Breast epithelium (tissue), 4 donors: ENCODE data around the gene MAPKAPK2. TPM values are rescaled to one million over a fixed set of nuclear protein-coding genes. Genes with fewer than 3 reads are reported as not detected.

Source experiments
- DNase-seq, 2 donors: peaks; one replicate each; pipeline ENCODE4 v3.0.0-alpha.2; 2019; ENCODE audit warnings: low spot score in 2 of 2
- H3K27ac ChIP-seq, 2 donors: fragments of 200-600 bp; sonication (generic) in 1 of 2; one replicate each; pipeline ENCODE4 v1.5.1; 2016 to 2019; ENCODE audit warnings: mild to moderate bottlenecking in 1 of 2
- H3K27me3 ChIP-seq, 2 donors: fragments of 200-600 bp; sonication (generic) in 1 of 2; one replicate each; pipeline versions ENCODE4 v1.5.1 to v1.6.0; 2017 to 2019; ENCODE audit warnings: control low read depth in 1 of 2, mild to moderate bottlenecking in 1 of 2
- H3K36me3 ChIP-seq: fragments of 200-600 bp; one replicate; pipeline ENCODE4 v1.5.1; 2019
- H3K4me1 ChIP-seq, 2 donors: fragments of 200-600 bp; sonication (generic); one replicate each; pipeline ENCODE4 v1.5.1; 2016 to 2019; ENCODE audit warnings: control low read depth in 1 of 2
- H3K4me3 ChIP-seq, 3 donors: fragments of 200-600 bp; sonication (generic); 1 replicate in 2 of 3; 2 replicates in 1 of 3; pipeline ENCODE4 v1.5.1; 2016 to 2019; ENCODE audit warnings: mild to moderate bottlenecking in 3 of 3, moderate library complexity in 2 of 3
- H3K9me3 ChIP-seq, 2 donors: fragments of 200-600 bp; sonication (generic) in 1 of 2; one replicate each; pipeline ENCODE4 v1.5.1; 2016 to 2019; ENCODE audit warnings: control low read depth in 1 of 2
- CTCF ChIP-seq, 3 donors: fragments of 450-650 bp; IDR thresholded peaks; one replicate each; pipeline ENCODE4 v1.5.1; 2016 to 2017; ENCODE audit warnings: antibody characterized with exemption in 3 of 3, mild to moderate bottlenecking in 3 of 3, moderate library complexity in 3 of 3
- POLR2A ChIP-seq: fragments of 450-650 bp; IDR thresholded peaks from one replicate; pipeline ENCODE4 v1.6.1; 2016; ENCODE audit warnings: antibody characterized with exemption, mild to moderate bottlenecking, moderate library complexity
- POLR2AphosphoS5 ChIP-seq, 3 donors: sonication (generic); formaldehyde crosslinking; IDR thresholded peaks; one replicate each; pipeline ENCODE4 v1.6.1; 2017; ENCODE audit warnings: antibody characterized with exemption in 3 of 3
- intact Hi-C: fragments of 100-400 bp; cut with DNase I; formaldehyde crosslinking; loops from one replicate; pipeline ENCODE4 v1.15.1; 2023; ENCODE audit warnings: low total_unique reads
- total RNA-seq, 3 donors: library from RNA; depleted of rRNA; stranded (reverse); fragments of >200 nt; gene quantifications; one replicate each; pipeline ENCODE4 v1.1.0, GENCODE V29; 2016

The MAPKAPK2 gene
- total RNA-seq, 3 donors from 2014 or later = 47.4 to 69.2 (median 67.2) TPM

GRCh38 chr1:206691604-206692003, 6.9 kb downstream of the MAPKAPK2 start:
- intact Hi-C loops = no loop called here
- H3K9me3 ChIP-seq = no peaks in the 10 kb centered on the region
- H3K4me1 ChIP-seq = peaks cover 3 to 35% of the 10 kb centered on the region in 2 donors
- H3K27ac ChIP-seq = peak overlapping the region in 1 of 2 donors; percentile 70
- no peaks in the 10 kb centered on the region for H3K27me3 ChIP-seq
- no peaks in the 10 kb centered on the region for H3K36me3 ChIP-seq
- no peak for DNase-seq
- TF ChIP-seq POLR2A (no peak), CTCF (IDR thresholded peaks at IDR 0.05) (no peak), POLR2AphosphoS5 (IDR thresholded peaks at IDR 0.05) (no peak)
- no peak overlapping the region for H3K4me3 ChIP-seq

- no peaks in the 10 kb centered on the region for H3K9me3 ChIP-seq
- H3K4me1 ChIP-seq = peaks cover 3 to 25% of the 10 kb centered on the region in 2 donors
- DNase-seq = no peak
- H3K4me3 ChIP-seq = peak overlapping the region in 1 of 3 donors; percentile 9
- H3K36me3 ChIP-seq = no peaks in the 10 kb centered on the region
- no peaks in the 10 kb centered on the region for H3K27me3 ChIP-seq
- no peak for TF ChIP-seq POLR2A
- no peak for TF ChIP-seq CTCF (IDR thresholded peaks at IDR 0.05)
- TF ChIP-seq POLR2AphosphoS5 (IDR thresholded peaks at IDR 0.05) = no peak
- H3K27ac ChIP-seq = peak overlapping the region; percentile 70 to 83
- intact Hi-C loops = no loop called here
Measured at GRCh38 chr1:206693029-206693428, 8.3 kb downstream of the MAPKAPK2 start.

- H3K4me3 ChIP-seq = peak overlapping the region in 1 of 3 donors; percentile 9
- H3K36me3 ChIP-seq = no peaks in the 10 kb centered on the region
- peak overlapping the region; percentile 70 to 83 for H3K27ac ChIP-seq
- peaks cover 3 to 19% of the 10 kb centered on the region in 2 donors for H3K4me1 ChIP-seq
- TF ChIP-seq POLR2A (no peak), POLR2AphosphoS5 (IDR thresholded peaks at IDR 0.05) (peak in 1 of 3 donors; percentile 33)
- no peaks in the 10 kb centered on the region for H3K9me3 ChIP-seq
- H3K27me3 ChIP-seq = no peaks in the 10 kb centered on the region
- intact Hi-C loops = no loop called here
- DNase-seq = peak in 1 of 2 donors; percentile 34
Measured at GRCh38 chr1:206693592-206693991, 8.9 kb downstream of the MAPKAPK2 start.

GRCh38 chr1:206694171-206695124, 9.7 kb downstream of the MAPKAPK2 start:
- Histone ChIP-seq H3K9me3 (no peaks in the 10 kb centered on the region), H3K27me3 (no peaks in the 10 kb centered on the region), H3K4me1 (peaks cover 7 to 18% of the 10 kb centered on the region in 2 donors), H3K27ac (peak overlapping the region; percentile 70 to 83), H3K36me3 (no peaks in the 10 kb centered on the region), H3K4me3 (no peak overlapping the region)
- intact Hi-C loops = no loop called here
- DNase-seq = no peak
- TF ChIP-seq POLR2A = no peak

GRCh38 chr1:206695733-206696132, 11.0 kb downstream of the MAPKAPK2 start:
- TF ChIP-seq CTCF (IDR thresholded peaks at IDR 0.05) = no peak
- intact Hi-C loops = no loop called here
- Histone ChIP-seq H3K4me1 (peaks cover 14 to 18% of the 10 kb centered on the region in 2 donors), H3K27ac (no peak overlapping the region), H3K9me3 (no peaks in the 10 kb centered on the region), H3K4me3 (no peak overlapping the region), H3K36me3 (no peaks in the 10 kb centered on the region), H3K27me3 (no peaks in the 10 kb centered on the region)
- DNase-seq = no peak
